Endothelial cell of umbilical vein (primary cell): ENCODE measurements around the gene TMEM59L.

Experiments
- EZH2 ChIP-seq: IDR thresholded peaks from 2 replicates; pipeline ENCODE4 v1.6.1; 2012; ENCODE audit warnings: borderline replicate concordance, low read depth, mild to moderate bottlenecking, moderate library complexity, low read length, inconsistent platforms; ENCODE audit not compliant: severe bottlenecking
- GATA2 ChIP-seq: IDR thresholded peaks from 2 replicates; pipeline ENCODE4 v1.7.0; 2011; ENCODE audit warnings: low read depth, mild to moderate bottlenecking, moderate library complexity, mixed read lengths, low read length; ENCODE audit not compliant: insufficient read length, insufficient read depth
- MYC ChIP-seq: IDR thresholded peaks from one replicate; pipeline ENCODE4 v1.6.1; 2011; ENCODE audit warnings: mild to moderate bottlenecking, low read depth, low read length
- POLR2A ChIP-seq: IDR thresholded peaks from 2 replicates; pipeline ENCODE4 v1.6.1; 2012; ENCODE audit warnings: low read depth, mild to moderate bottlenecking, control low read depth, low read length
- POLR2AphosphoS5 ChIP-seq: IDR thresholded peaks from 2 replicates; pipeline ENCODE4 v1.6.1; 2012; ENCODE audit warnings: low read depth, mild to moderate bottlenecking, control low read depth, low read length, moderate library complexity; ENCODE audit not compliant: insufficient read depth
- TF ChIP-seq, protein P1 (sequence below), 2 donors: IDR thresholded peaks; 1 replicate in 1 of 2; 2 replicates in 1 of 2; pipeline ENCODE4 v1.5.1; 2011; ENCODE audit warnings: low read length in 2 of 2, mild to moderate bottlenecking in 2 of 2, moderate library complexity in 2 of 2, control low read depth in 1 of 2, inconsistent platforms in 1 of 2, low read depth in 1 of 2; ENCODE audit not compliant: insufficient read depth in 1 of 2; ENCODE audit errors: extremely low read depth in 1 of 2

DNA sequence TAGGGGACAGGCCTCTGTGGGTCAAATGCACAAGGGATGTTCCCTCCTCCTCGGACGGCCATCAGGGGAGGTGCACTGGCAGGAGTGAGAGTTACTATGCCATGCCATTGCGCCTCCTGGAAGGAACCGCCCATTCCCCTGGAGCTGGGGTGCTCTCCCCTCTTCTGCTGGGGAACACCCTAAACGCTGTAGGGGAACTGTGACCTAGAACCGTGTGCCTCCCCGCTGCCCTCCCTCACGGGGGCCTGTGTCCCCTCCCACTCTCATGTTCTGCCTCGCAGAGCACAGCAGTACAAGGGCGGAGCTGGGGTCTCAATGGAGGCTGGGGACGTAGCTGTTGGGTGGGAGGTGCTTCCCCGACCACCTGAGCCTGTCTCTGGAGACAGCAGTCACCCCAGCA lies 53.6 kb downstream of the TMEM59L start:
- TF ChIP-seq, protein P1, sequence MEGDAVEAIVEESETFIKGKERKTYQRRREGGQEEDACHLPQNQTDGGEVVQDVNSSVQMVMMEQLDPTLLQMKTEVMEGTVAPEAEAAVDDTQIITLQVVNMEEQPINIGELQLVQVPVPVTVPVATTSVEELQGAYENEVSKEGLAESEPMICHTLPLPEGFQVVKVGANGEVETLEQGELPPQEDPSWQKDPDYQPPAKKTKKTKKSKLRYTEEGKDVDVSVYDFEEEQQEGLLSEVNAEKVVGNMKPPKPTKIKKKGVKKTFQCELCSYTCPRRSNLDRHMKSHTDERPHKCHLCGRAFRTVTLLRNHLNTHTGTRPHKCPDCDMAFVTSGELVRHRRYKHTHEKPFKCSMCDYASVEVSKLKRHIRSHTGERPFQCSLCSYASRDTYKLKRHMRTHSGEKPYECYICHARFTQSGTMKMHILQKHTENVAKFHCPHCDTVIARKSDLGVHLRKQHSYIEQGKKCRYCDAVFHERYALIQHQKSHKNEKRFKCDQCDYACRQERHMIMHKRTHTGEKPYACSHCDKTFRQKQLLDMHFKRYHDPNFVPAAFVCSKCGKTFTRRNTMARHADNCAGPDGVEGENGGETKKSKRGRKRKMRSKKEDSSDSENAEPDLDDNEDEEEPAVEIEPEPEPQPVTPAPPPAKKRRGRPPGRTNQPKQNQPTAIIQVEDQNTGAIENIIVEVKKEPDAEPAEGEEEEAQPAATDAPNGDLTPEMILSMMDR (IDR thresholded peaks at IDR 0.05; ENCODE audit: extremely low read depth in 1 of 2, insufficient read depth in 1 of 2, low read depth in 1 of 2, low read length in 2 of 2), result no peak
- TF ChIP-seq GATA2 (no peak), EZH2 (no peak), MYC (no peak), POLR2AphosphoS5 (no peak), POLR2A (no peak)
